NB4 (cell line): ENCODE data around the gene KRT2.

Source experiments
- CTCF ChIP-seq: IDR thresholded peaks from one replicate; pipeline ENCODE4 v1.5.1; 2012; ENCODE audit warnings: low read depth, low read length
- MAX ChIP-seq: IDR thresholded peaks from 2 replicates; pipeline ENCODE4 v1.6.1; 2011; ENCODE audit warnings: low read depth, low read length
- MYC ChIP-seq: IDR thresholded peaks from 2 replicates; pipeline ENCODE4 v1.6.1; 2011; ENCODE audit warnings: low read depth, low read length
- POLR2A ChIP-seq: IDR thresholded peaks from 2 replicates; pipeline ENCODE4 v1.6.1; 2011; ENCODE audit warnings: mild to moderate bottlenecking; ENCODE audit not compliant: insufficient read length; ENCODE audit errors: extremely low read depth

GRCh38 chr12:52641468-52641867, 10.5 kb downstream of the KRT2 start:
- TF ChIP-seq POLR2A (no peak), CTCF (no peak), MYC (no peak), MAX (no peak)
